Stomach (tissue), 19 donors: ENCODE measurements around the gene FDX1. TPM values are rescaled to one million over a fixed set of nuclear protein-coding genes. Genes with fewer than 3 reads are reported as not detected.
A peak's percentile ranks its signal among the peaks of the same experiment; 100 is the strongest.
"Not testable (repeated sequence)": the region's sequence is repeated elsewhere in the genome, so short reads cannot be mapped to it uniquely, and the experiment has no call there.

Source experiments
- DNase-seq, 2 donors: peaks; one replicate each; pipeline versions ENCODE4 v3.0.0 to v3.0.0-alpha.2; 2013 to 2019
- H3K27ac ChIP-seq, 5 donors: fragments of 200-600 bp in 4 of 5; sonication (generic) in 4 of 5; one replicate each; pipeline ENCODE4 v1.5.1; 2013 to 2019; ENCODE audit warnings: mild to moderate bottlenecking in 1 of 5, moderate library complexity in 1 of 5
- H3K27me3 ChIP-seq, 3 donors: fragments of 200-600 bp; sonication (generic); one replicate each; pipeline ENCODE4 v1.5.1; 2017 to 2019; ENCODE audit warnings: mixed run types in 1 of 3
- H3K36me3 ChIP-seq, 4 donors: fragments of 200-600 bp; sonication (generic); 1 replicate in 3 of 4; 2 replicates in 1 of 4; pipeline ENCODE4 v1.5.1; 2016 to 2019
- H3K4me1 ChIP-seq, 4 donors: fragments of 200-600 bp; sonication (generic); one replicate each; pipeline ENCODE4 v1.5.1; 2016 to 2019
- H3K4me3 ChIP-seq, 4 donors: fragments of 200-600 bp; sonication (generic) in 3 of 4; one replicate each; pipeline ENCODE4 v1.5.1; 2016 to 2019; ENCODE audit warnings: mild to moderate bottlenecking in 1 of 4
- H3K9me3 ChIP-seq, 4 donors: fragments of 200-600 bp; sonication (generic); one replicate each; pipeline ENCODE4 v1.5.1; 2016 to 2019
- CTCF ChIP-seq, 7 experiments: fragments of 450-650 bp in 4 of 7; fragments of 200-600 bp in 3 of 7; sonication (generic) in 3 of 7; IDR thresholded peaks; one replicate each; pipeline ENCODE4 v1.5.1; 2016 to 2019; ENCODE audit warnings: antibody characterized with exemption in 7 of 7, control low read depth in 2 of 7, mild to moderate bottlenecking in 1 of 7
- EP300 ChIP-seq: sonication (generic); formaldehyde crosslinking; IDR thresholded peaks from one replicate; pipeline ENCODE4 v1.6.1; 2017; ENCODE audit warnings: antibody characterized with exemption
- POLR2A ChIP-seq, 4 donors: fragments of 450-650 bp; IDR thresholded peaks; one replicate each; pipeline ENCODE4 v1.6.1; 2016; ENCODE audit warnings: antibody characterized with exemption in 4 of 4, control low read depth in 2 of 4, mild to moderate bottlenecking in 1 of 4, moderate library complexity in 1 of 4
- POLR2AphosphoS5 ChIP-seq, 3 donors: sonication (generic); formaldehyde crosslinking; IDR thresholded peaks; one replicate each; pipeline ENCODE4 v1.6.1; 2016; ENCODE audit warnings: antibody characterized with exemption in 3 of 3
- WGBS, 5 donors: extraction: QIAGEN DNeasy Blood & Tissue Kit in 3 of 5; methylation state at CpG; one replicate each; pipeline versions ENCODE4 v1.1.5 to v1.1.7; 2013 to 2018; 5-methylcytosine and 5-hydroxymethylcytosine counted together
- intact Hi-C: fragments of 100-400 bp; cut with DNase I; formaldehyde crosslinking; loops from one replicate; pipeline ENCODE4 v1.15.1; 2023; ENCODE audit warnings: low total_unique reads
- long read RNA-seq, 10 donors: transcript quantifications; one replicate each; lab custom pipeline, GENCODE V29; 2026
- polyA plus RNA-seq, 3 donors: library from polyadenylated mRNA; stranded (reverse); fragments of 200-250 nt; gene quantifications; one replicate each; pipeline ENCODE4 v1.2.3, GENCODE V29; 2013
- total RNA-seq, 5 donors: library from RNA; depleted of rRNA; stranded (reverse); fragments of >200 nt; gene quantifications; one replicate each; pipeline versions ENCODE4 v1.1.0 to v1.2.3, GENCODE V29; 2014 to 2016
- donor health status: healthy with polysubstance abuse.
- donor health status: Bipolar disorder and iron deficiency.
- donor health status: healthy.

The FDX1 gene
- 10 to 100 TPM in 4 of 5 donors, under 1 TPM in 1; 0.58 to 78.8 (median 23.5) TPM for total RNA-seq
- polyA plus RNA-seq: 10 to 100 TPM; 11.2 to 23.4 (median 18.3) TPM
- long read RNA-seq, donor 1, transcript FDX1-201 (4 exons, 3,206 nt): major isoform, 12 of 12 reads
- long read RNA-seq, donor 1, partial matches to known transcripts: 0 of 12 reads
- long read RNA-seq, donor 1, other reads (novel, unspliced or antisense): 0 of 12 reads
- long read RNA-seq, donor 2, transcript FDX1-201 (4 exons, 3,206 nt): major isoform, 17 of 17 reads
- long read RNA-seq, donor 2, partial matches to known transcripts: 0 of 17 reads
- long read RNA-seq, donor 2, other reads (novel, unspliced or antisense): 0 of 17 reads
- long read RNA-seq, donor 3, transcript FDX1-201 (4 exons, 3,206 nt): major isoform, 7 of 7 reads
- long read RNA-seq, donor 3, partial matches to known transcripts: 0 of 7 reads
- long read RNA-seq, donor 3, other reads (novel, unspliced or antisense): 0 of 7 reads
- long read RNA-seq, donor 4, partial matches to known transcripts: 0 of 1 reads
- long read RNA-seq, donor 4, other reads (novel, unspliced or antisense): 0 of 1 reads
- long read RNA-seq, donor 5, transcript FDX1-201 (4 exons, 3,206 nt): major isoform, 99 of 105 reads
- long read RNA-seq, donor 5, partial matches to known transcripts: 6 of 105 reads
- long read RNA-seq, donor 5, other reads (novel, unspliced or antisense): 0 of 105 reads
- long read RNA-seq, donor 6, transcript FDX1-201 (4 exons, 3,206 nt): major isoform, 37 of 42 reads
- long read RNA-seq, donor 6, partial matches to known transcripts: 5 of 42 reads
- long read RNA-seq, donor 6, other reads (novel, unspliced or antisense): 0 of 42 reads
- long read RNA-seq, donor 7, transcript FDX1-201 (4 exons, 3,206 nt): major isoform, 28 of 28 reads
- long read RNA-seq, donor 7, partial matches to known transcripts: 0 of 28 reads
- long read RNA-seq, donor 7, other reads (novel, unspliced or antisense): 0 of 28 reads
- long read RNA-seq, donor 8, transcript FDX1-201 (4 exons, 3,206 nt): major isoform, 30 of 30 reads
- long read RNA-seq, donor 8, partial matches to known transcripts: 0 of 30 reads
- long read RNA-seq, donor 8, other reads (novel, unspliced or antisense): 0 of 30 reads
- long read RNA-seq, donor 9, transcript FDX1-201 (4 exons, 3,206 nt): major isoform, 28 of 36 reads
- long read RNA-seq, donor 9, partial matches to known transcripts: 8 of 36 reads
- long read RNA-seq, donor 9, other reads (novel, unspliced or antisense): 0 of 36 reads
- long read RNA-seq, donor 10, transcript FDX1-201 (4 exons, 3,206 nt): major isoform, 18 of 18 reads
- long read RNA-seq, donor 10, partial matches to known transcripts: 0 of 18 reads
- long read RNA-seq, donor 10, other reads (novel, unspliced or antisense): 0 of 18 reads

- Histone ChIP-seq H3K36me3 (no peaks in the 10 kb centered on the region), H3K27me3 (no peaks in the 10 kb centered on the region), H3K4me3 (peak within 1 kb of the TSS; percentile 75 to 90 (median 79)), H3K9me3 (no peaks in the 10 kb centered on the region), H3K27ac (peak within 1 kb of the TSS; percentile 94 to 100 (median 97)), H3K4me1 (peaks cover 20 to 47% (median 36%) of the 10 kb centered on the region in 4 donors)
- 0 to 1% (median 0%) methylated on average over 33 to 65 of the region's 65 CpGs for WGBS, 5 donors
- TF ChIP-seq POLR2A (IDR thresholded peaks at IDR 0.05) (no peak), POLR2AphosphoS5 (IDR thresholded peaks at IDR 0.05) (peak in 2 of 3 donors; percentile 67 to 87), CTCF (IDR thresholded peaks at IDR 0.05) (peak in 3 of 7 experiments; percentile 51 to 78 (median 58))
- DNase-seq: peak; percentile 83 to 95
- intact Hi-C loops: loop anchor here (10.0 kb wide), 2 partner anchors 55 to 225 kb away; no protein-coding TSS in a partner anchor
These were observed at the start of gene FDX1 for GRCh38 chr11:110429731-110430266. TSS of gene FDX1 (plus strand) at chr11:110429948. CDS start at chr11:110430121, 173 bp downstream.

- no peak for TF ChIP-seq POLR2AphosphoS5 (IDR thresholded peaks at IDR 0.05)
- no peak for TF ChIP-seq POLR2A (IDR thresholded peaks at IDR 0.05)
- no peak for TF ChIP-seq EP300
- no peak for TF ChIP-seq CTCF (IDR thresholded peaks at IDR 0.05)
- no peaks in the 10 kb centered on the region for H3K27me3 ChIP-seq
- H3K36me3 ChIP-seq: no peaks in the 10 kb centered on the region
- H3K4me1 ChIP-seq: peaks cover 0 to 18% (median 14%) of the 10 kb centered on the region in 4 donors
- no peaks in the 10 kb centered on the region for H3K9me3 ChIP-seq
- no peak overlapping the region for H3K27ac ChIP-seq
- H3K4me3 ChIP-seq: no peak overlapping the region
- no peak for DNase-seq
- intact Hi-C loops: no loop called here
- WGBS, 5 donors: 88 to 93% (median 91%) methylated on average over 4 of the region's 4 CpGs
These were observed 48.7 kb upstream of the FDX1 start for GRCh38 chr11:110380836-110381622.

GRCh38 chr11:110388231-110388630 is 41.5 kb upstream of the FDX1 start:
- H3K4me1 ChIP-seq, H3K4me3 ChIP-seq, H3K9me3 ChIP-seq, H3K27ac ChIP-seq, DNase-seq, H3K36me3 ChIP-seq, intact Hi-C loops, H3K27me3 ChIP-seq: not testable (repeated sequence)
- 75 to 87% (median 84%) methylated on average over 9 of the region's 9 CpGs for WGBS, 5 donors

GRCh38 chr11:110389965-110390364 is 39.8 kb upstream of the FDX1 start:
- TF ChIP-seq EP300 (no peak), CTCF (IDR thresholded peaks at IDR 0.05) (no peak), POLR2A (IDR thresholded peaks at IDR 0.05) (no peak)
- intact Hi-C loops: no loop called here
- peaks cover 0 to 4% (median 0%) of the 10 kb centered on the region in 4 donors for H3K9me3 ChIP-seq
- 63 to 87% (median 83%) methylated on average over 4 of the region's 4 CpGs for WGBS, 5 donors
- H3K27me3 ChIP-seq: no peaks in the 10 kb centered on the region
- DNase-seq: no peak
- no peak overlapping the region for H3K27ac ChIP-seq
- H3K4me3 ChIP-seq: no peak overlapping the region
- H3K36me3 ChIP-seq: no peaks in the 10 kb centered on the region
- H3K4me1 ChIP-seq: no peaks in the 10 kb centered on the region
